Esophagus (tissue), 2 donors: ENCODE data around the gene ARMCX4. TPM values are rescaled to one million over a fixed set of nuclear protein-coding genes. Genes with fewer than 3 reads are reported as not detected.

Experiments
- H3K27ac ChIP-seq, 2 donors: one replicate each; pipeline ENCODE4 v1.5.1; 2013; ENCODE audit warnings: low read depth in 2 of 2, mild to moderate bottlenecking in 2 of 2, inconsistent platforms in 1 of 2, low read length in 1 of 2, moderate library complexity in 1 of 2
- H3K27me3 ChIP-seq, 2 donors: one replicate each; pipeline ENCODE4 v1.6.1; 2013; ENCODE audit warnings: low read length in 2 of 2, control low read depth in 1 of 2, mild to moderate bottlenecking in 1 of 2; ENCODE audit not compliant: insufficient read depth in 2 of 2, control insufficient read depth in 1 of 2
- H3K36me3 ChIP-seq, 2 donors: one replicate each; pipeline ENCODE4 v1.6.1; 2013; ENCODE audit warnings: low read length in 1 of 2; ENCODE audit not compliant: control insufficient read depth in 2 of 2, insufficient read depth in 2 of 2
- H3K4me1 ChIP-seq, 2 donors: one replicate each; pipeline ENCODE4 v1.6.1; 2013; ENCODE audit warnings: low read length in 1 of 2; ENCODE audit not compliant: control insufficient read depth in 2 of 2, insufficient read depth in 2 of 2
- H3K4me3 ChIP-seq, 2 donors: one replicate each; pipeline ENCODE4 v1.5.1; 2013; ENCODE audit warnings: low read length in 2 of 2, mild to moderate bottlenecking in 2 of 2, low read depth in 1 of 2, moderate library complexity in 1 of 2
- H3K9me3 ChIP-seq, 2 donors: one replicate each; pipeline ENCODE4 v1.6.1; 2013; ENCODE audit warnings: mild to moderate bottlenecking in 2 of 2, low read depth in 1 of 2, low read length in 1 of 2, moderate library complexity in 1 of 2; ENCODE audit not compliant: control insufficient read depth in 2 of 2, insufficient read depth in 1 of 2
- WGBS, 2 donors: extraction: QIAGEN DNeasy Blood & Tissue Kit; methylation state at CpG; one replicate each; pipeline ENCODE4 v1.1.7; 2013; 5-methylcytosine and 5-hydroxymethylcytosine counted together
- polyA plus RNA-seq, 2 donors: library from polyadenylated mRNA; stranded (reverse); fragments of 200-250 nt; gene quantifications; one replicate each; pipeline ENCODE4 v1.2.3, GENCODE V29; 2013
- donor health status: healthy with polysubstance abuse.
- donor health status: Bipolar disorder and iron deficiency.

ARMCX4 gene
- 1 to 10 TPM; 3.3 to 8.4 TPM for polyA plus RNA-seq

DNA sequence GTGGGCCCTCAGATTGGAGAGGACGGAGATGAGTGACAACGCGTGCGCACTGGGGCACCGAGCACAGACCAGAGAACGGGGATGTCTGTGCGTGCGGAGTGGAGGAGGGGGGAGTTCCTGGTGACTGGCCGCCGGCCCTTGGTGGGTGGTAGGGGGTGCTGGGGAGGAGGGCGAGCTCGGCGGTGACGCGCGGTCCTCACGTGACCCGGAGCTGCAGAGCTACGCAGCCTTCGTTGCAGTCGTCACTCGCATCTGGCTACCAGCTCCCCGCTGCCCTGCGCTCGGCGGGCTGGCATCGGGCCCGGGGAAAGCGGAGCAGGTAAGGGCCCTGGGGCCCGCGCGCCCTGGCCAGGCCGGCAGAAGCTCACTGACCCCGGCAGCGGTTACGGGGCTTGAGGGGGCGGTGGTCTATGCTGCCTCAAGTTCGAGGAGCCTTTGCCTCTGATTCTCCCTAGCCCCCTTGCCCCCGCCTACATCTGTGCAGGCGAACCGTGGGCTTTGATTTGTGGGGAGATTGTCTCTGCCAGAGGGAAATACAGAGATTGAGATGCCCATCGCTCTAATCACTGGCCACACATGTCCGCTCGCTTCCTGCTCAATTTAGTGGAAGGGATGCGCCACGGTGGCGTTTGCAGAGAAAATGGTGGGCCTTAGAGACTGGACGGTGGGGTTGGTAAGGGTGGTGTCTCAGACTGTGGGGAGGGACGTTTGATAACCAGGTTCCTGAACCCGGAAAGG, at the start of gene ARMCX4:
Gene ARMCX4 (plus strand): TSS at position 245 of the 738 bp plus-strand sequence. CDS start 3,134 bp downstream, outside the sequence.
- H3K27ac ChIP-seq = no peak within 1 kb of the TSS
- peak within 1 kb of the TSS; percentile 33 to 46 for H3K4me3 ChIP-seq
- H3K36me3 ChIP-seq = no peaks in the 10 kb centered on the region
- no peaks in the 10 kb centered on the region for H3K4me1 ChIP-seq
- no peaks in the 10 kb centered on the region for H3K27me3 ChIP-seq
- 3 to 30% methylated on average over 42 to 50 of the region's 50 CpGs for WGBS, 2 donors
- no peaks in the 10 kb centered on the region for H3K9me3 ChIP-seq

DNA sequence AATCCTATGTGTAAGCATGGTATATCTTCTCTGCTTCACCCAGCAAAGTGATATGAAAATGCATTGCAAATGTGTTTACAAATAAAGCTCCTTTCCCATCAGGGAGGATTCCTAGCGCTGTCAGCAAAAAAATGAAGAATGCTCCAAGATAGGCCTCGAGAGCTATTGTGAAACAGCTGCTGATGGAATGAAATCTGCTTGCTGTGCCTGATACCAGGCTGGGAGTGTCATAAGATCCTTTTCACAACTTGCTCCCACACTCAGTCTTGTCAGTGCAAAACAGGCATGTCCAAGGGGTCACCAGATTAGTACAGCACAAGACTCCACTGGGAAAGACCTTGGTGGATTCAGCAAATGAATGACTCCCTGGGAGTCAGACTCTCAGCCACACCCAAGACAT, 43.2 kb upstream of the ARMCX4 start:
- H3K27ac ChIP-seq = no peak overlapping the region
- H3K4me1 ChIP-seq = no peaks in the 10 kb centered on the region
- peaks cover 0 to 5% of the 10 kb centered on the region in 2 donors for H3K36me3 ChIP-seq
- H3K4me3 ChIP-seq = no peak overlapping the region
- H3K27me3 ChIP-seq = no peaks in the 10 kb centered on the region
- 82 to 86% methylated on average over 2 of the region's 2 CpGs for whole genome bisulfite sequencing, 2 donors
- H3K9me3 ChIP-seq = no peaks in the 10 kb centered on the region

DNA sequence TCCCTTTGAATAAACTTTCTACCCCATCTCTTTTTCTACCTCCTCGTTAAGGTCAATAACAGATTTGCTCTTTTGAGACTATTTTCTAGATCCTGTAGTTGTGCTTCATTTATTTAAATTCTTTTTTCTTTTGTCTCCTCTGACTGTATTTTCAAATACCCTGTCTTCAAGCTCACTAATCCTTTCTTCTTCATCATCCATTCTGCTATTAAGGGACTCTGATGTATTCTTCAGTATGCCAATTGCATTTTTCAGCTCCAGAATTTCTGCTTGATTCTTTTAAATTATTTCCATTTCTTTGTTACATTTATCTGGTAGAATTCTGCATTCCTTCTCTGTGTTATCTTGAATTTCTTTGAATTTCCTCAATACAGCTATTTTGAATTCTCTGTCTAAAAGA, 36.0 kb upstream of the ARMCX4 start:
- Histone ChIP-seq H3K36me3 (no peaks in the 10 kb centered on the region), H3K9me3 (no peaks in the 10 kb centered on the region), H3K4me1 (no peaks in the 10 kb centered on the region), H3K27me3 (no peaks in the 10 kb centered on the region), H3K27ac (no peak overlapping the region), H3K4me3 (no peak overlapping the region)
- WGBS, 2 donors = 89 to 100% methylated on average over 1 of the region's 1 CpG

DNA sequence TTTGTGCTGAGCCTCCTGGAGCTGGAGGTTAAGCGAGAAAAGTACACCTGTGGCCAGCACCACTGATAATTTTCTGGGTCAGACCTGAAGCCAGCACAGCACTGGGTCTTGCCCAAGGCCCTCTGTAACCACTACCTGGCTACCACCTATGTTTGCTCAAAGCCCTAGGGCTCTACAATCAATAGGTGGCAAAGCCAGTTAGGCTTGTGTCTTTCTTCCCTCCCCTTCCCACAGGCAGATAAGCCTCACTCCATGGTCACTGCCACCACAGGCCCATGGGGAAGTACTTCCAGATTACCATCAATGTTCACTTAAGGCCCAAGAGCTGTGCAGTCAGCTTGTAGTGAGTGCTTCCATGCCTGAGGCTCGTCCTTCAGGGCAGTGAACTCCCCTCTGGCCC, 35.2 kb upstream of the ARMCX4 start:
- H3K27me3 ChIP-seq = no peaks in the 10 kb centered on the region
- H3K4me3 ChIP-seq = no peak overlapping the region
- no peaks in the 10 kb centered on the region for H3K9me3 ChIP-seq
- H3K4me1 ChIP-seq = no peaks in the 10 kb centered on the region
- H3K27ac ChIP-seq = no peak overlapping the region
- H3K36me3 ChIP-seq = no peaks in the 10 kb centered on the region
- 69 to 92% methylated on average over 2 of the region's 2 CpGs for WGBS, 2 donors

DNA sequence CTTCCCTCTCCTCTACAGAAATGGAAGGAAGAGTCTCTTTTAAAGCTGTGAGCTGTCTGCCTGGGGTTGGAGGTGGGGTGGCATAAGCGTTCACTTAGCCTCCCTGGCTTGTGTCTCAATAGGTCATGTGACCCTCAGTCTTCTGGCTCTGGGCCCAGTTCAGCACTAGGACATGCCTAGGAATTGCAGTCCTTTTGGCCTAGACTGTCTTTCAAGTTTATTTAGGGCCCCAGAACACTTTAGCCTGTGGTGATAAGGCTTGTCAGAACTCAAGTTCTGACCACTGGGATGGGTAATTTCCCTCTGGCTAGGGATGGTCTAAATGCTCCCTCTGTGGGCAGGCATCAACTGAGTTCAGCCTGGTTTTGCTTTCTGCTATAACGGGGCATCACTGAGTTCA, 34.3 kb upstream of the ARMCX4 start:
- Histone ChIP-seq H3K4me3 (no peak overlapping the region), H3K36me3 (no peaks in the 10 kb centered on the region), H3K27me3 (no peaks in the 10 kb centered on the region), H3K4me1 (no peaks in the 10 kb centered on the region), H3K9me3 (no peaks in the 10 kb centered on the region), H3K27ac (no peak overlapping the region)
- 52 to 80% methylated on average over 2 of the region's 2 CpGs for WGBS, 2 donors

DNA sequence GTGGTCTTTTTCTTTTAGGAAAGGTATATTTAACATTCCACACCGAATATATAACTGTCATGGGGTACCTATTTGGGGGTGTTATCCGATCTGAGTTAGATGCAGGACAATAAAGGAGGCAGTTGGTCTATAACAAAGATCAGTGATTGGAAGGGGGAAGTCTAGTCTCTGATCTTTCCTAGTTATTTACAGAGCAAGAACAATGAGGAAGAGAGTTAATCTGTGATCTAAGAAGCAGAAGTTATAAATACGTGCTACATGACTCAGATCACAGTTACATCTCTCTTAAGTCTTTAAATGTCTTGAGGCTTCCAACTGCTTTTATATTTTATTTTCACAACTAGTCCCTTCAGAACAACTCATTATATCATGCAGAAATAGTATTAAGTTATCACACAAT, 33.2 kb upstream of the ARMCX4 start:
- no peaks in the 10 kb centered on the region for H3K36me3 ChIP-seq
- WGBS, 2 donors = 70 to 71% methylated on average over 3 of the region's 3 CpGs
- no peaks in the 10 kb centered on the region for H3K4me1 ChIP-seq
- H3K27me3 ChIP-seq = no peaks in the 10 kb centered on the region
- no peak overlapping the region for H3K4me3 ChIP-seq
- no peaks in the 10 kb centered on the region for H3K9me3 ChIP-seq
- no peak overlapping the region for H3K27ac ChIP-seq

DNA sequence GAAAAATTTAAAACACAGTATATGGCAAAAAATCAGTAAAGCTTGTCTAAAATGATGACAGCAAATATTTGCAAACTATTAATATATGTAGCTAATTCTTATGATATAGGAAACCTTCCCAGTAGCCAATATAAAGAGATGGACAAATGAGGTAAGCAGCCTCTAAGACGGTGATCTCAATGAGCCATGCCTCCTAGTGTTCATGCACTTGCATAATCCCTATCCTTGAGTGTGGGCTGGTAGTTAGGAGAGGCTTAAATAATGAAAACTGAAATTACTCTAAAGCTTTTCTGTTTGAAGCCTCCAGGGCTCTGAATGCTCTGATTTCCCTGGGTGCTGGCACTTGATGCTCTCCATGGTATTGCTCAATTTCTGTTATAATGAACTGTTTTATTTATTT, 24.6 kb upstream of the ARMCX4 start:
- H3K27ac ChIP-seq = no peak overlapping the region
- H3K27me3 ChIP-seq = no peaks in the 10 kb centered on the region
- H3K9me3 ChIP-seq = no peaks in the 10 kb centered on the region
- no peak overlapping the region for H3K4me3 ChIP-seq
- no peaks in the 10 kb centered on the region for H3K36me3 ChIP-seq
- 68 to 81% methylated on average over 1 of the region's 1 CpG for WGBS, 2 donors
- no peaks in the 10 kb centered on the region for H3K4me1 ChIP-seq

DNA sequence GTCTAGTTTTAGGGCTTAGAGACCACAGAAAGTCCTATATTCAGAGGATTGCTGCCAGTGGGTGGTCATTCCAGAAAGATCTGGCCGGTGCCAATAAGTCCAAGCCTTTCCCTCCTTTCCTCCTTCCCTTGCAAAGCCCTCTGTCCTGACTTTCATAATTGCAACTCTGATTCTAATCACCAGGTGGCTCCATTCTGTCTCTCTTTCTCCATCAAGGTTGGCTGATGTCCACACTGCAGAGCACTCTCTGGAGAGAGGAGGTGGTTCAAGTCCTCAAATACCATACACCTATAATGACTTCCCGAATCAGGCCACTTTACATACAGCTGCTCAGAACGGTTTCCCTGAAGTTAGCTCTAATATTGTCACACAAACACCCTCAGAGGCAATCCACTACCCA, 22.4 kb upstream of the ARMCX4 start:
- 64 to 88% methylated on average over 3 of the region's 3 CpGs for WGBS, 2 donors
- no peaks in the 10 kb centered on the region for H3K9me3 ChIP-seq
- H3K36me3 ChIP-seq = no peaks in the 10 kb centered on the region
- no peak overlapping the region for H3K4me3 ChIP-seq
- H3K27me3 ChIP-seq = no peaks in the 10 kb centered on the region
- no peaks in the 10 kb centered on the region for H3K4me1 ChIP-seq
- H3K27ac ChIP-seq = no peak overlapping the region

DNA sequence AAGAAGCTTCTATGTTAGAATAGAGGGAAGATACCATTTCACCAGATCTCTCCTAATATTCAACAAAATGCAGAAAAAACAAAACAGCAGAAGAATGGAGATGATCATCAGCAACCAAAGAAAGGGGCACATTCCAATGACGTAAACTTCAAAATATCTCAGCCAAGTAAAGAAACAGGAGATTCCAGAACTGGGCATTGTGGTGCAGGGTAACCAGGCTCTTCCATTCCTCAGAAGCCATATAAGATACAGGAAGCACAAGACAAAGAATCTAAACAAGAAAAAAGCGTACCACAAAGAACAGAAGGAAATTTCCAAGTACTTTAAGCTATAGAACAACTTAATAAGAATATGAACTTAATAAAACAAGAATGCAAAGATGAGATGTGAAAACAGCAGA, 6.9 kb upstream of the ARMCX4 start:
- H3K4me3 ChIP-seq = no peak overlapping the region
- no peaks in the 10 kb centered on the region for H3K27me3 ChIP-seq
- WGBS, 2 donors = 61 to 81% methylated on average over 2 of the region's 2 CpGs
- no peak overlapping the region for H3K27ac ChIP-seq
- H3K4me1 ChIP-seq = no peaks in the 10 kb centered on the region
- no peaks in the 10 kb centered on the region for H3K9me3 ChIP-seq
- no peaks in the 10 kb centered on the region for H3K36me3 ChIP-seq

DNA sequence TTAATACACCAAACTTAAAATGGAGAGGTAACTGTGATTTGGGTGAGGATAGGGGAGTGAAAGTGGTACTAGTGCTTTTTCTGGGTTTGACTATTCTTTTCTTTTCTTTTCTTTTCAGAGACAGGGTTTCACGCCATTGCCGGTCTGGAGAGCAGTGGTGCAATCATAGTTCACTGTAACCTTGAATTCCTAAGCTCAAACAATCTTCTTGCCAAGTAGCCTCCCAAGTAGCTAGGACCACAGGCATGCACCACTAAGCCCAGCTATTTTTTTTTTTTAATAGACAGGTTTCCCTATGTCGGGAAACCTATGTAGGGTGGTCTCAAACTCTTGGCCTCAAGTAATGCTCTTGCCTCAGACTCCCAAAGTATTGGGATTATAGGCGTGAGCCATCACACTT, 3.0 kb upstream of the ARMCX4 start:
- 76 to 95% methylated on average over 4 of the region's 4 CpGs for WGBS, 2 donors
- no peaks in the 10 kb centered on the region for H3K9me3 ChIP-seq
- no peak overlapping the region for H3K4me3 ChIP-seq
- H3K27me3 ChIP-seq = no peaks in the 10 kb centered on the region
- H3K36me3 ChIP-seq = no peaks in the 10 kb centered on the region
- H3K4me1 ChIP-seq = no peaks in the 10 kb centered on the region
- H3K27ac ChIP-seq = no peak overlapping the region
